ENCODE results near the gene D2HGDH.

Gene D2HGDH

DNA sequence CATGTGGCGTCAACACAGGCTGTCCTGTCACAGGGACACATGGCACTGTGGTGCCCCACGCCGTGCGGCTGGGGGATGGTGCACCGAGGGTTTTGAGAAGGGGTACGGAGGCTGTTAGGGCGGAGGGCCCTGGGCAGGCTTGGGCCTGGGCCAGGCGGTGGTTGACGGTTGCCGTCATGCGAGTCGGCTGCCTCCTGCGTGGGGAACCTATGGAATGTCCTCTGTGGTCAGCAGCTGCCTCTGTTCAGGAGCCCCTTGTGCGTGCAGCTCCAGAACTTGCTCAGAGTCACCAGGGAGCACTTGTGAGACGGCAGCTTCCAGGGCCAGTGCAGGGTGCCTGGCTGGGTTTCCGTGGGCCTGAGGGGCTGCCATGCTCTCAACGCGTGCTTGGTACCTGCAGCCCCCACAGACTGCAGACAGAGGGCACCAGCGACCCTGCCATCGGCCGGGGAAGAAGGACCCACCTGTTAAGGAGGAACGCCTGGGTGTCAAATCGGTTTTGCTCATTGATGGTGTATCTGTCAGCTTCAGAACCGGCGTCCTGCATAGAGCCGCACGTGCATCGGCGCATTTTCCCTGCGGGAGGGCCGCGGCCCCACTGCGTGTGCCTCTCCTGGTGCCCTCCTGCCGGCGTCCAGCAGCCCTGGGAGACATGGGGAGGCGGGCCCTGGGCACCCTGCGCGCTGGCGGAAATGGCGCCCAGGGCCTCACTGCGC lies 10.0 kb upstream of the D2HGDH start:
- in situ Hi-C loops (cut with MboI; ENCODE audit: low pct_unique_long_range_greater_than_20kb, low sequenced_read_pairs, unreplicated experiment), result no loop called here
- TF ChIP-seq CTCF (IDR thresholded peaks at IDR 0.05; ENCODE audit: extremely low read depth, insufficient read depth, missing control alignments), result peak; percentile 18
- DNase-seq (ENCODE audit: low spot score), result peak; percentile 14

DNA sequence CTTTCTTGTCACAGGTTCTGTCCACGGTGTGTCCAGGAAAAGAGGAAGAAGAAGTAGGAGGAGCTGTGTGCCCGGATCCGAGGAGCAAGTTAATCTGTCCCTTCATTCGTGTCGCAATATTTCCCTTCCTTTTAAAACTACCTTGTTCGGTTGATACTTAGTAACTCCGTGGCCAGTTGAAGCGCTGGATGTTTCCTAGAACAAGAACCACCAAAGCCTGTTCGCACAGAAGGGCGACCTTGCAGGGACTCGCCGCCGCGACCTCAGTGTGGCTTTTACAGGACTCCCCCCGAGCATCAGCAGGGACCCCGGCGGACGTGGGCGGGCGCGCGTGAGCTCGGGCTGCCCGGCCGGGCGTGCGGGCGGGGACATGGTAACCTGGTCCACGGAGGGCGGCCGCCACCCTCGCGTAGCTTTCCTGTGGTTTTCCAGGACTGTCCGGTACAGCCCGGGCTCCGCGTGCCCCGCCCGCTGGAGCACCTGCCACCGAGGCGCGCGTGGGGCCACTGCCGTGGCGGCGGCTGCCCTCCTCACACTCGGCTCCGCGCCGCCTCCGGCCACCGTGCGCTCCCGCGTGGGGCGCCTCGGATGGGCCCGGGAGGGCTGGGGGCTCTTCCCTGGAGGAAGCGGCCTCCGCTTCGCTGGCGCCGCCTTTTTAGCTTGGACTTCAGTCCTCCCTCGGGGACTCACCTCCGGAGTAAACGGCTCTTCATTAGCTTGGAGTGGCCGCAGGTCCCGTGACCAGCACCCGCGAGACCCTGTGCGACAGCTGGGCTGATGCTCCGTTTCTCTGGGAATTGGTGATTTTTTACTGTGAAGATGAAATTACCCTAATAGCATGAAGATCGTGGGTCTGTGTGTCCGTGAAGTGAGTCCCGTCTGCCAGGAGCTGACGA lies 9.2 kb upstream of the D2HGDH start:
- in situ Hi-C loops (cut with MboI; ENCODE audit: low pct_unique_long_range_greater_than_20kb, low sequenced_read_pairs, unreplicated experiment), result no loop called here
- no peak for TF ChIP-seq CTCF (IDR thresholded peaks at IDR 0.05; ENCODE audit: extremely low read depth, insufficient read depth, missing control alignments)
- no peak for DNase-seq (ENCODE audit: low spot score)

DNA sequence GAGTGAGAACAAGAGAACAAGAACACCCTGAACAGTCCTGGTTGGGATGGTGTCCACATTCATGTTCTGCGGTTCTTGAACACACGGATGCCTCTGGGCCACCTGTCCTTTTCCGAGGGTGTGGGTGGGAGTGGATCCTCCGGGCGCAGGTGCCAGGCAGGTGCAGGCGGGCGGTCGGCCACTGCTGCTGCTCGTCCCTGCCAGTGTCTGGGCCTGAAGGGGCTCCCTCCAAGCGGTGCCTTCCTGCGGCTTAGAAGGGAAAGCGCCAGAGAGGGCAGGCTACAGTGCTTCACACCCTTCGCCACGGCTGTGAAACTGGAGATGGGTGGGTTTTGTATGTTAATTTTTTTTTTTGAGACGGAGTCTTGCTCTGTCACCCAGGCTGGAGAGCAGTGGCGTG lies 8.0 kb upstream of the D2HGDH start:
- in situ Hi-C loops (cut with MboI; ENCODE audit: low pct_unique_long_range_greater_than_20kb, low sequenced_read_pairs, unreplicated experiment), result no loop called here
- no peak for TF ChIP-seq CTCF (IDR thresholded peaks at IDR 0.05; ENCODE audit: extremely low read depth, insufficient read depth, missing control alignments)
- DNase-seq (ENCODE audit: low spot score), result no peak

DNA sequence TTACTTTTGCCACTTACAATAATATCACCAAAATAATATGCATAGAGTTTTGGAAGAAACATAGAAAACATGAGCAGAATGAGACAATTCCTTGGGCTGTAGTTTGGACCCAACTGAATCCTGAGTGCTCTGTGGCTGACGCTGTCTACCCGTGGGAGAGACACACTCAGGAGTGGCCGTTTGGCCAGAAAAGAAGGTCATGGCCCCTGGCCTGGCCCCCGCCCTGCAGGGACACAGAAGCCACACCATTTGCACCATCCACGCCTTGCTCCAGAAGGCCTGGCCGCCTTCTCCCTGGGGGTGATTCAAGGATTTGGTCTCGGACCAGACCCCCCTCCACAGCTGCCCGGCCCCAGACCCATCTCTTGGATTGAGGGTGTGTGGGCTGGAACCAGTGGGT lies 6.4 kb upstream of the D2HGDH start:
- in situ Hi-C loops (cut with MboI; ENCODE audit: low pct_unique_long_range_greater_than_20kb, low sequenced_read_pairs, unreplicated experiment), result no loop called here

GRCh38 chr2:241728627-241729026 lies 5.8 kb upstream of the D2HGDH start:
- DNase-seq (ENCODE audit: low spot score), result no peak
- no peak for TF ChIP-seq CTCF (IDR thresholded peaks at IDR 0.05; ENCODE audit: extremely low read depth, insufficient read depth, missing control alignments)
- in situ Hi-C loops (cut with MboI; ENCODE audit: low pct_unique_long_range_greater_than_20kb, low sequenced_read_pairs, unreplicated experiment), result no loop called here

More for the DNA sequence above, 6.4 kb upstream of the D2HGDH start:
- no peak for DNase-seq (ENCODE audit: low spot score)
- TF ChIP-seq CTCF (IDR thresholded peaks at IDR 0.05; ENCODE audit: extremely low read depth, insufficient read depth, missing control alignments), result no peak

- no peak for DNase-seq (ENCODE audit: low spot score)
- TF ChIP-seq CTCF (IDR thresholded peaks at IDR 0.05; ENCODE audit: extremely low read depth, insufficient read depth, missing control alignments), result no peak
- in situ Hi-C loops (cut with MboI; ENCODE audit: low pct_unique_long_range_greater_than_20kb, low sequenced_read_pairs, unreplicated experiment), result no loop called here
Measured at GRCh38 chr2:241729868-241730267, 4.6 kb upstream of the D2HGDH start.

All from GM13977 (cell line).